Measurements from ENCODE around the gene PDSS2.

DNA sequence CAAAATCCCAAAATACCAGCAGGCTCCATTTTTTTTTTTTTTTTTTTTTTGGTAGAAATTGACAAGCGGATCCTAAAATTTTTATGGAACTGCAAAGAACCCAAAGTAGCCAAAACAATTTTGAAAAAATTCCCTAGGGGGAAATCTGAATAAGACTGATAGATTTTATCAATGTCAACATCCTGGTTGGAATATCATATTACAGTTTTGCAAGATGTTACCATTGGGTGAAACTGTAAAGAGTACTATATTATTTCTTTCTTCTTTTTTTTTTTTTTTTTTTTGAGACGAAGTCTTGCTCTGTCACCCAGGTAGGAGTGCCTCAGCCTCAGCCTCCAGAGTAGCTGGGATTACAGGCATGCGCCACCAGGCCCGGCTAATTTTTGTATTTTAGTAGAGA lies 314.7 kb downstream of the PDSS2 start:
- TF ChIP-seq, protein P1, sequence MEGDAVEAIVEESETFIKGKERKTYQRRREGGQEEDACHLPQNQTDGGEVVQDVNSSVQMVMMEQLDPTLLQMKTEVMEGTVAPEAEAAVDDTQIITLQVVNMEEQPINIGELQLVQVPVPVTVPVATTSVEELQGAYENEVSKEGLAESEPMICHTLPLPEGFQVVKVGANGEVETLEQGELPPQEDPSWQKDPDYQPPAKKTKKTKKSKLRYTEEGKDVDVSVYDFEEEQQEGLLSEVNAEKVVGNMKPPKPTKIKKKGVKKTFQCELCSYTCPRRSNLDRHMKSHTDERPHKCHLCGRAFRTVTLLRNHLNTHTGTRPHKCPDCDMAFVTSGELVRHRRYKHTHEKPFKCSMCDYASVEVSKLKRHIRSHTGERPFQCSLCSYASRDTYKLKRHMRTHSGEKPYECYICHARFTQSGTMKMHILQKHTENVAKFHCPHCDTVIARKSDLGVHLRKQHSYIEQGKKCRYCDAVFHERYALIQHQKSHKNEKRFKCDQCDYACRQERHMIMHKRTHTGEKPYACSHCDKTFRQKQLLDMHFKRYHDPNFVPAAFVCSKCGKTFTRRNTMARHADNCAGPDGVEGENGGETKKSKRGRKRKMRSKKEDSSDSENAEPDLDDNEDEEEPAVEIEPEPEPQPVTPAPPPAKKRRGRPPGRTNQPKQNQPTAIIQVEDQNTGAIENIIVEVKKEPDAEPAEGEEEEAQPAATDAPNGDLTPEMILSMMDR (IDR thresholded peaks at IDR 0.05; ENCODE audit: low read depth, low read length, poor library complexity, severe bottlenecking) = no peak
- no peak for TF ChIP-seq EZH2phosphoT487 (IDR thresholded peaks at IDR 0.05; ENCODE audit: borderline replicate concordance, low read length)

All from DOHH2 (cell line).